NB4 (cell line): Measurements from ENCODE around the gene WDR26.
"Not testable (repeated sequence)": the region's sequence is repeated elsewhere in the genome, so short reads cannot be mapped to it uniquely, and the experiment has no call there.

Experiments
- MAX ChIP-seq: IDR thresholded peaks from 2 replicates; pipeline ENCODE4 v1.6.1; 2011; ENCODE audit warnings: low read depth, low read length
- MYC ChIP-seq: IDR thresholded peaks from 2 replicates; pipeline ENCODE4 v1.6.1; 2011; ENCODE audit warnings: low read depth, low read length
- POLR2A ChIP-seq: IDR thresholded peaks from 2 replicates; pipeline ENCODE4 v1.6.1; 2011; ENCODE audit warnings: mild to moderate bottlenecking; ENCODE audit not compliant: insufficient read length; ENCODE audit errors: extremely low read depth
- TF ChIP-seq, protein P1 (sequence below): IDR thresholded peaks from one replicate; pipeline ENCODE4 v1.5.1; 2012; ENCODE audit warnings: low read depth, low read length

- TF ChIP-seq MAX, MYC, POLR2A: not testable (repeated sequence)
- TF ChIP-seq, protein P1, sequence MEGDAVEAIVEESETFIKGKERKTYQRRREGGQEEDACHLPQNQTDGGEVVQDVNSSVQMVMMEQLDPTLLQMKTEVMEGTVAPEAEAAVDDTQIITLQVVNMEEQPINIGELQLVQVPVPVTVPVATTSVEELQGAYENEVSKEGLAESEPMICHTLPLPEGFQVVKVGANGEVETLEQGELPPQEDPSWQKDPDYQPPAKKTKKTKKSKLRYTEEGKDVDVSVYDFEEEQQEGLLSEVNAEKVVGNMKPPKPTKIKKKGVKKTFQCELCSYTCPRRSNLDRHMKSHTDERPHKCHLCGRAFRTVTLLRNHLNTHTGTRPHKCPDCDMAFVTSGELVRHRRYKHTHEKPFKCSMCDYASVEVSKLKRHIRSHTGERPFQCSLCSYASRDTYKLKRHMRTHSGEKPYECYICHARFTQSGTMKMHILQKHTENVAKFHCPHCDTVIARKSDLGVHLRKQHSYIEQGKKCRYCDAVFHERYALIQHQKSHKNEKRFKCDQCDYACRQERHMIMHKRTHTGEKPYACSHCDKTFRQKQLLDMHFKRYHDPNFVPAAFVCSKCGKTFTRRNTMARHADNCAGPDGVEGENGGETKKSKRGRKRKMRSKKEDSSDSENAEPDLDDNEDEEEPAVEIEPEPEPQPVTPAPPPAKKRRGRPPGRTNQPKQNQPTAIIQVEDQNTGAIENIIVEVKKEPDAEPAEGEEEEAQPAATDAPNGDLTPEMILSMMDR = not testable (repeated sequence)
Measured at GRCh38 chr1:224352436-224353085, 82.0 kb downstream of the WDR26 start.
